HG03175 (cell line): ENCODE data around the gene TUBB8B.
"Not testable (repeated sequence)": the region's sequence is repeated elsewhere in the genome, so short reads cannot be mapped to it uniquely, and the experiment has no call there.

Source experiments
- ATAC-seq: cut with Tn5 transposase; IDR thresholded peaks from one replicate; pipeline ENCODE4 v1.9.1; 2021; ENCODE audit warnings: mild to moderate bottlenecking, moderate library complexity; ENCODE audit not compliant: unreplicated experiment

The TUBB8B gene

GRCh38 chr18:13177-13576 lies 36.2 kb downstream of the TUBB8B start:
- not testable (repeated sequence) for ATAC-seq

- ATAC-seq: not testable (repeated sequence)
Observed at GRCh38 chr18:12773-13172, 36.6 kb downstream of the TUBB8B start.

GRCh38 chr18:11383-12274 lies 37.8 kb downstream of the TUBB8B start:
- not testable (repeated sequence) for ATAC-seq

GRCh38 chr18:10624-11184 lies 38.7 kb downstream of the TUBB8B start:
- ATAC-seq: not testable (repeated sequence)

- ATAC-seq: not testable (repeated sequence)
Observed at GRCh38 chr18:9937-10336, 39.5 kb downstream of the TUBB8B start.
